Measurements from ENCODE around the gene DNAH2.

Gene DNAH2

DNA sequence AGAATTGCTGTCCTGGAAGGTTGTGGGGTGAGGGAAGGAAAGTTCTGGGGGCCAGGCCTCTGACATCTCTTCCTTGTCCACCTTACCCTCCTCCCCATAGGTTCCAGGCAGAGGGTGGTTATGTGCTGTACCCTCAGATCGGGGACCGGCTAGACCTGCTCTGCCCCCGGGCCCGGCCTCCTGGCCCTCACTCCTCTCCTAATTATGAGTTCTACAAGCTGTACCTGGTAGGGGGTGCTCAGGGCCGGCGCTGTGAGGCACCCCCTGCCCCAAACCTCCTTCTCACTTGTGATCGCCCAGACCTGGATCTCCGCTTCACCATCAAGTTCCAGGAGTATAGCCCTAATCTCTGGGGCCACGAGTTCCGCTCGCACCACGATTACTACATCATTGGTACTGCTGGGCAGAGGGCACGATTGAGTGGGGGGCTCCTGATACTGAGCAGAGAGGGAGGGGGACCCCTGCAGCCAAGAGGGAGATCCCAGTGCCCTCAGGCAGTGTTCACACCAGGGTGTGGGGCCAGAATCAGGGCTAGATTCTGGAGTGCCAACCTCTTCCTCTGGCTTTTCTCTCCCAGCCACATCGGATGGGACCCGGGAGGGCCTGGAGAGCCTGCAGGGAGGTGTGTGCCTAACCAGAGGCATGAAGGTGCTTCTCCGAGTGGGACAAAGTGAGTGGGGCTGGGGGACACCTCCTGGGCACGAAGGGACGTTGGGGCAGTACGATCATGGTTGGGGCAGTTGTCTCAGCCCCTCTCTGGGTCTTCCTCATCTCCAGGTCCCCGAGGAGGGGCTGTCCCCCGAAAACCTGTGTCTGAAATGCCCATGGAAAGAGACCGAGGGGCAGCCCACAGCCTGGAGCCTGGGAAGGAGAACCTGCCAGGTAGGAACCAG, 9.4 kb upstream of the DNAH2 start:
- H3K4me3 ChIP-seq (ENCODE audit: control insufficient read depth in 1 of 7, extremely low read depth in 1 of 7, insufficient read depth in 4 of 7, low read depth in 2 of 7, low read length in 6 of 7) = no peak overlapping the region
- peaks cover 0 to 58% (median 27%) of the 10 kb centered on the region in 5 experiments for H3K27me3 ChIP-seq (replicated peaks in 2 of 5; ENCODE audit: control insufficient read depth in 4 of 5, insufficient read depth in 5 of 5, low read length in 4 of 5)
- 92% methylated on average over 19 of the region's 22 CpGs for WGBS (ENCODE audit: insufficient coverage)
- POLR2A ChIA-PET = interaction anchor here (0.6 kb wide), 1 partner anchor 514 kb away, joined by 4 read pairs; no protein-coding TSS in a partner anchor
- H3K36me3 ChIP-seq (ENCODE audit: control insufficient read depth in 4 of 4, insufficient read depth in 4 of 4, low read length in 3 of 4) = peaks cover 0 to under 1% (median under 1%) of the 10 kb centered on the region in 4 experiments
- no peak overlapping the region for H3K27ac ChIP-seq (ENCODE audit: insufficient read depth in 1 of 2, low read depth in 1 of 2, low read length in 2 of 2, poor library complexity in 1 of 2, severe bottlenecking in 2 of 2)
- H3K9me3 ChIP-seq (ENCODE audit: control extremely low read depth in 1 of 5, control insufficient read depth in 4 of 5, insufficient read depth in 2 of 5, low read depth in 1 of 5, low read length in 4 of 5) = no peaks in the 10 kb centered on the region
- peaks cover 0 to 25% (median 20%) of the 10 kb centered on the region in 4 experiments for H3K4me1 ChIP-seq (ENCODE audit: control extremely low read depth in 1 of 4, control insufficient read depth in 4 of 4, insufficient read depth in 4 of 4, low read length in 3 of 4)
- CTCF ChIA-PET = interaction anchor here (1.4 kb wide), 1 partner anchor 9 kb away, joined by 6 read pairs; the partner anchor contains the start of gene DNAH2
- no peak for DNase-seq

DNA sequence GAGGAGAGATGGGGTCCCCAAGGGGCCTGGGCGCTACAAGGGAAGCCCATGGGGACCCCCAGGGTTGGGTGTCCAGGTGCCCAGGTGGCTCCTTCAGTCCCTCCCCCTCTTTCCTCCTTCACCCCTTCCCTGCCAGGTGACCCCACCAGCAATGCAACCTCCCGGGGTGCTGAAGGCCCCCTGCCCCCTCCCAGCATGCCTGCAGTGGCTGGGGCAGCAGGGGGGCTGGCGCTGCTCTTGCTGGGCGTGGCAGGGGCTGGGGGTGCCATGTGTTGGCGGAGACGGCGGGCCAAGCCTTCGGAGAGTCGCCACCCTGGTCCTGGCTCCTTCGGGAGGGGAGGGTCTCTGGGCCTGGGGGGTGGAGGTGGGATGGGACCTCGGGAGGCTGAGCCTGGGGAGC, 8.5 kb upstream of the DNAH2 start:
- Histone ChIP-seq H3K36me3 (ENCODE audit: control insufficient read depth in 4 of 4, insufficient read depth in 4 of 4, low read length in 3 of 4) (no peaks in the 10 kb centered on the region), H3K27ac (ENCODE audit: insufficient read depth in 1 of 2, low read depth in 1 of 2, low read length in 2 of 2, poor library complexity in 1 of 2, severe bottlenecking in 2 of 2) (no peak overlapping the region), H3K27me3 (replicated peaks in 2 of 5; ENCODE audit: control insufficient read depth in 4 of 5, insufficient read depth in 5 of 5, low read length in 4 of 5) (peaks cover 0 to 48% (median 23%) of the 10 kb centered on the region in 5 experiments), H3K4me1 (ENCODE audit: control extremely low read depth in 1 of 4, control insufficient read depth in 4 of 4, insufficient read depth in 4 of 4, low read length in 3 of 4) (peaks cover 0 to 29% (median 27%) of the 10 kb centered on the region in 4 experiments), H3K9me3 (ENCODE audit: control extremely low read depth in 1 of 5, control insufficient read depth in 4 of 5, insufficient read depth in 2 of 5, low read depth in 1 of 5, low read length in 4 of 5) (no peaks in the 10 kb centered on the region), H3K4me3 (ENCODE audit: control insufficient read depth in 1 of 7, extremely low read depth in 1 of 7, insufficient read depth in 4 of 7, low read depth in 2 of 7, low read length in 6 of 7) (no peak overlapping the region)
- ChIA-PET POLR2A (no interaction called here), CTCF (no interaction called here)
- WGBS (ENCODE audit: insufficient coverage) = no CpG with 5 or more reads among the region's 11 CpGs
- DNase-seq = no peak

DNA sequence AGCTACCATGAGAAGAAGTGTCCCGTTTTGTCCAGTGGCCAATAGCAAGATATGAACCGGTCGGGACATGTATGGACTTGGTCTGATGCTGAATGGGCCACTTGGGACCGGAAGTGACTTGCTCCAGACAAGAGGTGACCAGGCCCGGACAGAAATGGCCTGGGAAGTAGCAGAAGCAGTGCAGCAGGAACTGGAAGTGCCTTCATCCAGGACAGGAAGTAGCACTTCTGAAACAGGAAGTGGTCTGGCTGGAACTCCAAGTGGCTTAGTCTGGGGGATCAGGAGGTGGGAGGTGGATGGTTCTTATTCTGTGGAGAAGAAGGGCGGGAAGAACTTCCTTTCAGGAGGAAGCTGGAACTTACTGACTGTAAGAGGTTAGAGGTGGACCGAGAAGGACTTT, 7.2 kb upstream of the DNAH2 start:
- no peaks in the 10 kb centered on the region for H3K9me3 ChIP-seq (ENCODE audit: control extremely low read depth in 1 of 5, control insufficient read depth in 4 of 5, insufficient read depth in 2 of 5, low read depth in 1 of 5, low read length in 4 of 5)
- WGBS (ENCODE audit: insufficient coverage) = 91% methylated on average over 7 of the region's 7 CpGs
- H3K27me3 ChIP-seq (replicated peaks in 2 of 5; ENCODE audit: control insufficient read depth in 4 of 5, insufficient read depth in 5 of 5, low read length in 4 of 5) = peaks cover 0 to 36% (median 14%) of the 10 kb centered on the region in 5 experiments
- H3K4me3 ChIP-seq (ENCODE audit: control insufficient read depth in 1 of 7, extremely low read depth in 1 of 7, insufficient read depth in 4 of 7, low read depth in 2 of 7, low read length in 6 of 7) = no peak overlapping the region
- ChIA-PET CTCF (interaction anchor here (1.0 to 1.3 kb wide), 4 partner anchors 18 to 43 kb away, joined by 3 to 4 read pairs (median 4); partner anchors contain the start of genes TP53 and WRAP53), POLR2A (interaction anchor here (0.7 kb wide), 1 partner anchor 13 kb away, joined by 3 read pairs; no protein-coding TSS in a partner anchor)
- no peak overlapping the region for H3K27ac ChIP-seq (ENCODE audit: insufficient read depth in 1 of 2, low read depth in 1 of 2, low read length in 2 of 2, poor library complexity in 1 of 2, severe bottlenecking in 2 of 2)
- no peak for DNase-seq
- H3K36me3 ChIP-seq (ENCODE audit: control insufficient read depth in 4 of 4, insufficient read depth in 4 of 4, low read length in 3 of 4) = no peaks in the 10 kb centered on the region
- H3K4me1 ChIP-seq (ENCODE audit: control extremely low read depth in 1 of 4, control insufficient read depth in 4 of 4, insufficient read depth in 4 of 4, low read length in 3 of 4) = peaks cover 0 to 28% (median 18%) of the 10 kb centered on the region in 4 experiments

DNA sequence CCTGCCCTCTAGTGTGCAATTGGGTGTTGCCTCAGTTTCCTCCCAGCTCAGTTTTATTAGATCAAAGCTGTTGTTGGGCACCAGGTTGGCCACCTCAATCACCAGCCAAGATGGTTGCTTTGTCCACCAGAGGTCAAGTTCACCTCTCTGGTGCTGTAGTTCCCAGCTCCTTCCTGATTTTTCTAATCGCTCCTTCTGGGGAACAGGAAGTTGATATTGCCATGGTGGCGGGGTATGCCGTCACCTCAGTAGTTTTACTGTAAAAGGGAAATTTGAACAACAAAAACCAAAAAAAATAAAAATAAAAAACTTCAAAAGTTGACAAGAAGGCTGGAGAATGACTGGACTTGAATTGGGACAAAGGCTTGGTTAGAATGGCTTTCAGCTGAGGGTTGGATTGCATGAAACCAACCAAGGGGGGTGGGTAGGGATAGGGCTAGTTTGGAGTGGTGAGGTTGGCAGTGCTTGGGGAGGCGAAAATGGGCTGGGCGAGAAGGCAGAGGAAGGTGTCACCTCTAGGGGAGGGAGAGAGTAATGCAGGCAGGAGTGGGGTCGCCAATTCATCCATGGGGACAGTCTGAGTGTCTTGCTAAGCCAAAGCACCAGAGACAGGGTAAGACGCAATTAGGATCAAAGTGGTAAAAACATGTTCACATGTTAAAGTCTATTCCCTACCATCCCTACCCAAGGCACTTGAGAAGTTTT, 6.3 kb upstream of the DNAH2 start:
- 96% methylated on average over 3 of the region's 7 CpGs for WGBS (ENCODE audit: insufficient coverage)
- ChIA-PET POLR2A (interaction anchor here (0.7 kb wide), 1 partner anchor 12 kb away, joined by 3 read pairs; no protein-coding TSS in a partner anchor), CTCF (interaction anchor here (0.7 to 2.1 kb wide), 7 partner anchors 8 to 142 kb away, joined by 3 to 5 read pairs (median 4); partner anchors contain the start of genes TP53 and WRAP53)
- Histone ChIP-seq H3K27me3 (replicated peaks in 2 of 5; ENCODE audit: control insufficient read depth in 4 of 5, insufficient read depth in 5 of 5, low read length in 4 of 5) (peaks cover 0 to 29% (median 6%) of the 10 kb centered on the region in 5 experiments), H3K4me3 (ENCODE audit: control insufficient read depth in 1 of 7, extremely low read depth in 1 of 7, insufficient read depth in 4 of 7, low read depth in 2 of 7, low read length in 6 of 7) (no peak overlapping the region), H3K4me1 (ENCODE audit: control extremely low read depth in 1 of 4, control insufficient read depth in 4 of 4, insufficient read depth in 4 of 4, low read length in 3 of 4) (peaks cover 0 to 28% (median 12%) of the 10 kb centered on the region in 4 experiments), H3K36me3 (ENCODE audit: control insufficient read depth in 4 of 4, insufficient read depth in 4 of 4, low read length in 3 of 4) (no peaks in the 10 kb centered on the region), H3K9me3 (ENCODE audit: control extremely low read depth in 1 of 5, control insufficient read depth in 4 of 5, insufficient read depth in 2 of 5, low read depth in 1 of 5, low read length in 4 of 5) (no peaks in the 10 kb centered on the region), H3K27ac (ENCODE audit: insufficient read depth in 1 of 2, low read depth in 1 of 2, low read length in 2 of 2, poor library complexity in 1 of 2, severe bottlenecking in 2 of 2) (no peak overlapping the region)
- peak in 2 of 3 donors; percentile 43 to 44 for DNase-seq

DNA sequence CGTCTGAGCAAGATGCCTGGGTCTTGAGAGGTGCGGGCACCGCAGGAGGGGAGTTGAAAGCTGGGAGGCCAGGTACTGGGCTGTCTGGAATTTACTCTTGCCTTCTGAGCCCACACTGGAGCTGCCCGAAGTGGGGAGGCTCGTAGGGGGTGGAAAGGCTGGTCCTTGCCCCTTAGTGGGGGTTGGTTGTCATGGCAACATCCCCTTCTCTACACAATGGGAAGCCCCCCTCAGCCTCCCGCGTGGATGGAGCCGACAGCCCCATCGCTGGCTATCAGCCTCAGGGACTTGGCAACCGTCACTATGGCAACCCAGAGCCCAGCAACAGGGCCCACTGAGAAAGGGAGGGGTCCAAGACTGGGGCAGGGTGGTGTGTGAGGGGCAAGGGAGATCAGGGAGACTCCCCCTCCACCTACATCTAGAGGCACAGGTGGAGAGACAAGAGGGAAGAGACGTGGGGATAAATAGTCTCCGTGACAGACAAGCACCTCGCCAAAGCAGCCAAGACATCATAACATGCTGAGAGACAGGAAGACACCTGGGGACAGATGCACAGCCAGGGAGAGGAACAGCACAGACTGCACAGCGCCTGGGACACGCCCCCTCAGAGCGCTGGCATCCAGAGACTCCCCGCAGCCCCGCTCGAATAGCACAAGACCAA, 5.3 kb upstream of the DNAH2 start:
- H3K27ac ChIP-seq (ENCODE audit: insufficient read depth in 1 of 2, low read depth in 1 of 2, low read length in 2 of 2, poor library complexity in 1 of 2, severe bottlenecking in 2 of 2) = no peak overlapping the region
- WGBS (ENCODE audit: insufficient coverage) = 73% methylated on average over 8 of the region's 19 CpGs
- ChIA-PET CTCF (interaction anchor here (2.1 to 5.9 kb wide), 2 partner anchors 9 to 25 kb away, joined by 5 to 38 read pairs; partner anchors contain the start of genes TP53 and WRAP53), POLR2A (no interaction called here)
- H3K27me3 ChIP-seq (replicated peaks in 2 of 5; ENCODE audit: control insufficient read depth in 4 of 5, insufficient read depth in 5 of 5, low read length in 4 of 5) = peaks cover 0 to 23% (median 2%) of the 10 kb centered on the region in 5 experiments
- peak in 2 of 3 donors; percentile 27 to 33 for DNase-seq
- H3K4me3 ChIP-seq (ENCODE audit: control insufficient read depth in 1 of 7, extremely low read depth in 1 of 7, insufficient read depth in 4 of 7, low read depth in 2 of 7, low read length in 6 of 7) = no peak overlapping the region
- no peaks in the 10 kb centered on the region for H3K9me3 ChIP-seq (ENCODE audit: control extremely low read depth in 1 of 5, control insufficient read depth in 4 of 5, insufficient read depth in 2 of 5, low read depth in 1 of 5, low read length in 4 of 5)
- peaks cover 0 to 38% (median 19%) of the 10 kb centered on the region in 4 experiments for H3K4me1 ChIP-seq (ENCODE audit: control extremely low read depth in 1 of 4, control insufficient read depth in 4 of 4, insufficient read depth in 4 of 4, low read length in 3 of 4)
- no peaks in the 10 kb centered on the region for H3K36me3 ChIP-seq (ENCODE audit: control insufficient read depth in 4 of 4, insufficient read depth in 4 of 4, low read length in 3 of 4)

DNA sequence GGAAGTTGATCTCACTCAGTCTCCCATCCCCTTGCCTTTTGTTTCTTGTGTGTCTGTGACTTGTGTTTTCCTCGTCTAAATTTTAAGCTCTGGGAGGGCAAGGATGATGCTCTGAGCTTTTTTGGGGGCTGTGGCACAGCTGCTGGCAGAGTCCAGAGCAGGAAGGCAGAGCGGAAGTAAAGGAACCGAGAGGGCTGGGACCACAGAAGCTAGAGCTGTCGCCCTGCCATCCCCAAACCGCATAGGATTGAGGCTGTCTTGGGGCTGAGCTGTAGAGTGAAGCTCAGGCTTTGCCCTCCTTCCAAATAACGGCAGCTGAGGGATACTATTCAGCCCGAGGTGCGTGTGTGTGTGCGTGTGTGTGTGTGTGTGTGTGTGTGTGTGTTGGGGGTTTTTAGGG, 3.8 kb upstream of the DNAH2 start:
- 0% methylated on average over 4 of the region's 9 CpGs for WGBS (ENCODE audit: insufficient coverage)
- no peaks in the 10 kb centered on the region for H3K36me3 ChIP-seq (ENCODE audit: control insufficient read depth in 4 of 4, insufficient read depth in 4 of 4, low read length in 3 of 4)
- DNase-seq = peak; percentile 30 to 76 (median 76)
- H3K9me3 ChIP-seq (ENCODE audit: control extremely low read depth in 1 of 5, control insufficient read depth in 4 of 5, insufficient read depth in 2 of 5, low read depth in 1 of 5, low read length in 4 of 5) = no peaks in the 10 kb centered on the region
- no peak overlapping the region for H3K27ac ChIP-seq (ENCODE audit: insufficient read depth in 1 of 2, low read depth in 1 of 2, low read length in 2 of 2, poor library complexity in 1 of 2, severe bottlenecking in 2 of 2)
- ChIA-PET POLR2A (no interaction called here), CTCF (interaction anchor here (1.0 to 5.9 kb wide), 4 partner anchors 8 to 26 kb away, joined by 3 to 38 read pairs (median 5); partner anchors contain the start of genes EFNB3, TP53 and WRAP53)
- peaks cover 0 to 20% (median 4%) of the 10 kb centered on the region in 5 experiments for H3K27me3 ChIP-seq (replicated peaks in 2 of 5; ENCODE audit: control insufficient read depth in 4 of 5, insufficient read depth in 5 of 5, low read length in 4 of 5)
- H3K4me3 ChIP-seq (ENCODE audit: control insufficient read depth in 1 of 7, extremely low read depth in 1 of 7, insufficient read depth in 4 of 7, low read depth in 2 of 7, low read length in 6 of 7) = peak overlapping the region in 2 of 7 experiments; percentile 14 to 24
- peaks cover 0 to 54% (median 30%) of the 10 kb centered on the region in 4 experiments for H3K4me1 ChIP-seq (ENCODE audit: control extremely low read depth in 1 of 4, control insufficient read depth in 4 of 4, insufficient read depth in 4 of 4, low read length in 3 of 4)
